HepG2 (cell line): Measurements from ENCODE around the gene ANKS3. TPM values are rescaled to one million over a fixed set of nuclear protein-coding genes. Genes with fewer than 3 reads are reported as not detected.

ENCODE experiments used
- BCL6 ChIP-seq: IDR thresholded peaks from 2 replicates; pipeline ENCODE4 v1.6.1; 2016; ENCODE audit warnings: missing genetic modification reagents, missing compliant biosample characterization
- HNRNPLL ChIP-seq: fragments of 200-400 bp; formaldehyde crosslinking; IDR thresholded peaks from 2 replicates; pipeline ENCODE4 v1.6.1; 2017; ENCODE audit warnings: mild to moderate bottlenecking, low read depth, low read length; ENCODE audit not compliant: poor library complexity, severe bottlenecking
- IRF9 ChIP-seq: sonication (generic); formaldehyde crosslinking; IDR thresholded peaks from 2 replicates; pipeline ENCODE4 v1.8.0; 2022; ENCODE audit warnings: missing genetic modification reagents, mild to moderate bottlenecking, borderline replicate concordance
- IRX3 ChIP-seq: sonication (generic); formaldehyde crosslinking; IDR thresholded peaks from 2 replicates; pipeline ENCODE4 v1.8.1; 2023; ENCODE audit warnings: mild to moderate bottlenecking, low read depth, missing genetic modification reagents, borderline replicate concordance
- KLF13 ChIP-seq: sonication (generic); formaldehyde crosslinking; IDR thresholded peaks from 2 replicates; pipeline ENCODE4 v1.4.0; 2020; ENCODE audit warnings: mild to moderate bottlenecking, missing genetic modification reagents
- MEF2D ChIP-seq: sonication (generic); formaldehyde crosslinking; IDR thresholded peaks from 2 replicates; pipeline ENCODE4 v1.5.1; 2020; ENCODE audit warnings: mild to moderate bottlenecking, missing genetic modification reagents
- NFATC3 ChIP-seq: sonication (generic); formaldehyde crosslinking; IDR thresholded peaks from 2 replicates; pipeline ENCODE4 v1.5.1; 2020; ENCODE audit warnings: mild to moderate bottlenecking, missing genetic modification reagents
- NR3C1 ChIP-seq: sonication (generic); formaldehyde crosslinking; IDR thresholded peaks from 2 replicates; pipeline ENCODE4 v1.4.0; 2020; ENCODE audit warnings: missing genetic modification reagents
- PHB2 ChIP-seq: fragments of 450-650 bp; IDR thresholded peaks from 2 replicates; pipeline ENCODE4 v1.6.1; 2018; ENCODE audit not compliant: partially characterized antibody
- PHF5A ChIP-seq: IDR thresholded peaks from one replicate; pipeline ENCODE4 v1.6.1; 2018; ENCODE audit warnings: low read depth, missing genetic modification reagents; ENCODE audit not compliant: unreplicated experiment
- PLSCR1 ChIP-seq: sonication (generic); formaldehyde crosslinking; IDR thresholded peaks from 2 replicates; pipeline ENCODE4 v1.5.0; 2020; ENCODE audit warnings: missing genetic modification reagents, mild to moderate bottlenecking, borderline replicate concordance
- RCOR2 ChIP-seq: IDR thresholded peaks from 2 replicates; pipeline ENCODE4 v1.6.1; 2016; ENCODE audit warnings: missing biosample characterization, missing genetic modification reagents
- REXO4 ChIP-seq: sonication (generic); formaldehyde crosslinking; IDR thresholded peaks from 2 replicates; pipeline ENCODE4 v1.8.0; 2022; ENCODE audit warnings: missing genetic modification reagents, mild to moderate bottlenecking, borderline replicate concordance
- TCF7L2 ChIP-seq: IDR thresholded peaks from 2 replicates; pipeline ENCODE4 v1.6.1; 2011; ENCODE audit warnings: mild to moderate bottlenecking, low read depth, low read length, moderate library complexity
- ZNF256 ChIP-seq: sonication (generic); formaldehyde crosslinking; conservative IDR thresholded peaks from 2 replicates; pipeline ENCODE4 v1.4.0; 2020; ENCODE audit warnings: missing genetic modification reagents
- ZNF275 ChIP-seq: sonication (generic); formaldehyde crosslinking; IDR thresholded peaks from 2 replicates; pipeline ENCODE4 v1.8.0; 2022; ENCODE audit warnings: missing genetic modification reagents, mild to moderate bottlenecking, inconsistent platforms, borderline replicate concordance
- ZNF605 ChIP-seq: sonication (generic); formaldehyde crosslinking; IDR thresholded peaks from 2 replicates; pipeline ENCODE4 v1.8.0; 2022; ENCODE audit warnings: mild to moderate bottlenecking, missing genetic modification reagents
- ZNF614 ChIP-seq: IDR thresholded peaks from 2 replicates; pipeline ENCODE4 v1.6.1; 2018; ENCODE audit warnings: missing biosample characterization, missing genetic modification reagents, inconsistent platforms, borderline replicate concordance
- ZNF616 ChIP-seq: sonication (generic); formaldehyde crosslinking; IDR thresholded peaks from 2 replicates; pipeline ENCODE4 v1.5.0; 2020; ENCODE audit warnings: low read depth, mild to moderate bottlenecking, missing genetic modification reagents
- ZNF775 ChIP-seq: sonication (generic); formaldehyde crosslinking; IDR thresholded peaks from 2 replicates; pipeline ENCODE4 v1.4.0; 2020; ENCODE audit warnings: missing genetic modification reagents, mild to moderate bottlenecking, moderate library complexity, borderline replicate concordance
- ZSCAN31 ChIP-seq: sonication (generic); formaldehyde crosslinking; IDR thresholded peaks from 2 replicates; pipeline ENCODE4 v1.5.0; 2020; ENCODE audit warnings: low read depth, mild to moderate bottlenecking, missing genetic modification reagents
- polyA plus RNA-seq, 8 experiments: library from polyadenylated mRNA; depleted of rRNA in 3 of 8; stranded (reverse) in 7 of 8; unstranded in 1 of 8; fragments of >200 nt; fragmentation: Illumina TruSeq in 4 of 8; extraction: Trizol in 4 of 8; gene quantifications; 2 replicates each; pipeline versions ENCODE4 v1.2.1 to v1.2.3, GENCODE V29; 2011 to 2016; ENCODE audit warnings: low read depth in 4 of 8, missing spikeins in 1 of 8, mixed read lengths in 1 of 8; ENCODE audit not compliant: insufficient read depth in 1 of 8
- total RNA-seq, 5 experiments: library from RNA; depleted of rRNA; stranded (reverse); fragments of >200 nt; fragmentation: Illumina TruSeq; extraction: Trizol; gene quantifications; 2 replicates each; pipeline ENCODE4 v1.2.3, GENCODE V29; 2016; ENCODE audit warnings: low read depth in 1 of 5
- TF ChIP-seq, protein P1 (sequence below): sonication (generic); formaldehyde crosslinking; IDR thresholded peaks from 2 replicates; pipeline ENCODE4 v1.8.1; 2023; ENCODE audit warnings: mild to moderate bottlenecking, moderate library complexity, missing genetic modification reagents
- TF ChIP-seq, protein P2 (sequence below): sonication (generic); formaldehyde crosslinking; IDR thresholded peaks from 2 replicates; pipeline ENCODE4 v1.4.0; 2020; ENCODE audit warnings: low read depth, mild to moderate bottlenecking, missing genetic modification reagents

The ANKS3 gene
- total and polyA plus RNA-seq, 2 of the 13 experiments (the other 11 are each of a cell fraction or from before 2014, with no cell fraction given): 11.4 to 15.9 TPM

DNA sequence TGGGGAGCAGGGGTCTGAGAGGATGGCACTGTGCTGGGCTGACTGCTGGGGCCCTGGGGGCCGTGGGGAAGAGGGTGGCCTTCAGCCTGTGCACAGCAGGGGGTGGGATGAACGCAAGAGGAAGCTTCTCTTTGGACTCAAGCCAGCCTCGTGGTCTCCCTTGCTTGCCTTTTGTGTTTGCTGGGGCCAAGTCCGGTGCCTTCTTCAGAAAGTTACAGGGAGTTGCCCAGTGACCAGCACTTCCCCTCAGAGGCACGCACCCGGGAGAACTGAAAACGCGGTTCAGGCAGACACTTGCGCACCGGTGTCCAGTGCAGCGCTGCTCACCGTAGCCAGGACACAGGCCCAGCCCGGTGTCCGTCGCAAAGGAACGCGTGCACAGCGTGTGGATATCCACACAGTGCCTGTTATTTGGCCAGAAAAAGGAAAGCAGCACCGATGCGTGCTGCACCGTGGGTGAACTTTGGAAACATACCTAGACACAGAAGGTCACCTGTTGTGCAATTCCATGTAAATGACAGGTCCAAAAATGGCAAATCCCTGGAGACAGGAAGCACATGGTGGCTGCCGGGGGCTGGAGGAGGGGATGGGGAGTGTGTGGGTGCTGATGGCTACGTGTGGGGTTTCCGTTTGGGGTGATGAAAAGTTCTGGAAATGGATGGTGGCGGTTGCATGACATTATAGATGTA is 70.2 kb downstream of the ANKS3 start (continued):
- TF ChIP-seq IRX3 (CRISPR knock-in tag) (0 out of 2 replicates have a peak, but pooled peaks have one; percentile 72), PHB2 (no peak), NFATC3 (CRISPR knock-in tag) (peak; percentile 90; the same call in 1 of the 2 replicates), REXO4 (CRISPR knock-in tag) (0 out of 2 replicates have a peak, but pooled peaks have one; percentile 61), ZNF256 (CRISPR knock-in tag) (peak; percentile 54; the same call in 1 of the 2 replicates), ZNF616 (peak; percentile 95), PLSCR1 (peak; percentile 92; the same call in 1 of the 2 replicates), ZNF605 (CRISPR knock-in tag) (peak; percentile 74), HNRNPLL (peak; percentile 66), ZNF275 (peak; percentile 97), MEF2D (CRISPR knock-in tag) (peak; percentile 99), NR3C1 (no peak), BCL6 (CRISPR knock-in tag) (peak; percentile 96), TCF7L2 (no peak), ZSCAN31 (peak; percentile 18; the same call in 1 of the 2 replicates), KLF13 (CRISPR knock-in tag) (no peak; the same call in 1 of the 2 replicates), RCOR2 (CRISPR knock-in tag) (peak; percentile 55; the same call in 1 of the 2 replicates), ZNF775 (CRISPR knock-in tag) (no peak), IRF9 (CRISPR knock-in tag) (peak; percentile 90; the same call in 1 of the 2 replicates), ZNF614 (peak; percentile 88), PHF5A (CRISPR knock-in tag) (peak; percentile 79)
- TF ChIP-seq, protein P1, sequence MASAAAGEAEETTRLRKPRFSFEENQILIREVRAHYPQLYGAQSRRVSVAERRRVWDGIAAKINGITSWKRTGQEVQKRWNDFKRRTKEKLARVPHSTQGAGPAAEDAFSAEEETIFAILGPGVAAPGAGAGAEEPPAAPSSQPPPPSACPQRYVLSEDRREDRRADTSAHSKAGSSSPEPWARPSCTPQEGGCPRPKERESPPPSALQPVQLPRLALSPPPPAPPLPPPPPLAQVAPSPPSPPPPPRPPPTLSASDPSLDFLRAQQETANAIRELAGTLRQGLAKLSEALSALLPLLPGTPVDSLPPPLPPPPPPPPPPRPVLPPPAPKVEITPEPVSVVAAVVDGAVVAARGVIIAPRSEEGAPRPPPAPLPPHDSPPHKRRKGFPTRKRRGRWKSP (CRISPR knock-in tag): peak; percentile 98
- TF ChIP-seq, protein P2, sequence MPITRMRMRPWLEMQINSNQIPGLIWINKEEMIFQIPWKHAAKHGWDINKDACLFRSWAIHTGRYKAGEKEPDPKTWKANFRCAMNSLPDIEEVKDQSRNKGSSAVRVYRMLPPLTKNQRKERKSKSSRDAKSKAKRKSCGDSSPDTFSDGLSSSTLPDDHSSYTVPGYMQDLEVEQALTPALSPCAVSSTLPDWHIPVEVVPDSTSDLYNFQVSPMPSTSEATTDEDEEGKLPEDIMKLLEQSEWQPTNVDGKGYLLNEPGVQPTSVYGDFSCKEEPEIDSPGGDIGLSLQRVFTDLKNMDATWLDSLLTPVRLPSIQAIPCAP (CRISPR knock-in tag): 0 out of 2 replicates have a peak, but pooled peaks have one; percentile 15
